Stimulated activated CD4-positive, alpha-beta T cell treated with anti-CD3 and anti-CD28 coated beads, Interleukin-4, amount 100 ng/mL, for 4 hours (primary cell): ENCODE data around the gene SLIT3.

Experiments used
- DNase-seq, 2 experiments: peaks; one replicate each; pipeline ENCODE4 v3.0.0-alpha.2; 2020

Gene SLIT3

DNA sequence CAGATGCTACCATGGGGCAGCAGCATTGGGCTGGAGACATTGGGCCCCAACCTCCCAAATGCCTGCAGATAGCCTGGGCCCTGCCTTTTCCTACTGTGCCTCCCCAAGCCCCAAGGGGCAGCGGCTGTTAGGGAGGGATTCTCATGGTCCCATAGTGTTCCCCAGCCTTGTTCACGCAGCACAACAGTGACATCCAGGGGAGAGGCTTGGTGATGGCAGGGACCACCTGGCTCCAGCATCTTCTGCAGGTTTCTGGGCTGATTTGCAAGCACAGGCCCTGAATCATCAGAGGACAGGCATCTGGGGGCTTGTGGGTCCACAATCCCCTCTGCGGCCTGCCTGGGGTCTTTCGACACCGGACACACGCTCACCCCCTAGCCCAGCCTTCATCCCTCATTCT is 354.6 kb downstream of the SLIT3 start:
- no peak for DNase-seq

DNA sequence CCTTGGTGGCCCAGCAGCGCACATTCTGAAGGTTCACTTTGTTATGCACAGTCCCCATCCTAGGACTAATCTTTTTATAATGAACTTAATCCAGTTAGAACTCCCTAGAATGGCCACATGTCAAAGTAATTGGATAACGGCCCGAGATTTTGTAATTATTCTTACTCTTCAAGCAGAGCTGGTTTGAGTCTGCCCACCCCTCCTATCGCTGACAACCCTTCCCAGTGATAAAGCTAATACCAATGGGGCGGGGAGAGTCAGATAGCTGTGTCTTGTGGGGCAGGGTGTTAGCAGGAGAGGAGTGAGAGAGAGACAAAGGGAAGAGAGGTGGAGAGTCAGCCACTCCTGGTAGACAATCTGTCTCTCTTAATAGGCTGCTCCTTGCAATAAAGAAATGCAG is 356.9 kb downstream of the SLIT3 start:
- no peak for DNase-seq

DNA sequence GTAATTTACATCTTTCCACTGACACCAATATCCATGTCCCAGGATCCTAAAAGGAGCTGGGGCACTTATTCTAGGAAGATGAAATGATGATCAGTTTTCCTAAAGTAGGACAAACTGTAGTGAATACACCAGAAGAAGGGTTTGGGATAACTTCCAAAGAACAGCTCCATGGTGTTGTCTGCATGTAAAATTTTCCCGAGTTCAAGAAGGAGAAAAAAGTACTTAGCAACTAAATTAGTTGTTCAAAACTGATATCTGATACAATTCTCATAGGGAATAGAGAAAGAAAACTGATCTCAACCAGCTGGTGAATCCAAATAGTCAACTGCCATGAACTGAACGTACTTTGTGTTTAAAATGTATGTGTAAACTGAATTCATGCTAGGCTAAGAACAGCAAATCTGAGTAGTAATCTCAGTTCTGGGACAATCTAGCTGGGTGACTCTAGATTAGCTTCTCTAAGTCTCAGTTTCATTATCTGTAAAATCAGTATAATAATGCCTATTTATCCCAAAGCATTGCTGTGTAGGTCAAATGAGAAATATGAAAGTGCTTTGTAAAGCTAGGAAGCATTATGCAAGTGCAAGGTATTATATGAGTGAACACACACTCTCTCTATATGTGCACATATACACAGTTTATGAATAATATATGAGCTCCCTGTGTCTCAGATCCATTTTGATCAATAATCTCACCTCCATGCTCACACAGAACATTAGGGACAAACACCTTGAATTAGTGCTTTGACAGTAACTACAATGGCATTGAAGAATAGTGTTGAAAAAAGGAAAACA is 357.7 kb downstream of the SLIT3 start:
- DNase-seq, result no peak

DNA sequence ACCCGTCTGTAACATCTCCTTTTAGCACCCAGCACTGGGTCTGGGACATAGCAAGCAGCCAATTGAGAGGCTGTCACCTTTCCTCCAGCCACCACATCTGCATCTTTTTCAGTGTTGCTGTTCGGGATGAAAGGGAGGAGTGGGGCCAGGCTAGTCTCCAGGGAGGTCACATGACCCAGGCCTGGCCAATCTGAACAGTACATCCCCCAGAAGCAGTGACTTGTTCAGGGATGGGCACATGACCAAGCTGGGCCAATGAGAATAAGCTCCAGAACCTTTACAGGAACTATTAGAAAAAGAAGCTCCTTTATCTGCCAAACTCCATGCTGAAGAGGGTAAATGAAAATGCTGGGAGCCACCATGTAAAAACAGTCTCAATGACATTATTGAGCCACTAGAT is 359.0 kb downstream of the SLIT3 start:
- DNase-seq, result no peak

DNA sequence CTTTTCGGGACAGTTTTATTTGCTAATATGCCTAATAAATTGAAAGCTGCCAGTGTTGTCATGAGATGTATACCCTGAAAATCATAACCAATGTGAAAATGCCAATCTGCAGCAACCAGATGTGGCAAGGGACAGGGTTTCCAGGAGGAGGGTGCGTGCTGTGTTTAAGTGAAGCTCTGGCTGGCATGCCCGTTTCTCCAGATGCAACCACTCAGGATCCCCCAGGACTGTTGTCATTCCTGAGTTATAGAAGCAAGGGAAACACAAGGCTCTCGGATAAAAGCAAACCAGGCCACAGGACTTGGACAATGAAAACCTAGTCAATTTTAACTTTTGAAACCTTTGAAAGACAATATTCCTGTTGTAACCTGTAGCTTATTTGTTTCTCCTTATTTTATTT is 360.2 kb downstream of the SLIT3 start:
- DNase-seq, result no peak

DNA sequence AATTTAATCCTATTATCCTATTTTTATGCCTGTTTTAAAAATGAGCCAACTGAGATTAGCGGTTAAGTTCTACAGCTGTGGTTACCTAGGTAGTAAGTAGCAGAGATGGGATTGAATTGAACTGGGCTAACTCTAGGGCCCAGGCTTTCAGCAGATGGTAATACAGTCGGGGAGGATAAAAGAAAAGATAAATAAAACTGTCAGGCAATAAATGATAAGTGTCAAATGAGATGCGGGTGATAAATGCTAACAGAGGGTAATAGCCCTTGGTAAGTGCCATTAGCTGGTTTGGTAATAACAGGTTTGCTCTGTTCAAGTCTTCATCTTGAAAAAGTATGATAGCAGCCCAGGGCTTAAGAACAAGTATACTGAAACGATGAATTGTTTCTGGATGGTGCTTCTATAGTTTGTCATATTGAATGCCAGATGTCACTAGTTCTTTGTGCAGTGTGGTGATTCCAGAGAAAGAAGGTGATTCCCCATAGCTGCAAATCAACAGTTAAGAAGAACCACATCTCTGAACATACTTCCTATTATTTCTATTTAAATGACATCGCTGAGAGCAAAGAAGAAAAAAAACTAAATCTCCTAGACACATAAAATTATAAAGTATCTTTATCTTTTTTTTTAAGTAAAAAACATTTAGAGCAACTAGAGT is 360.9 kb downstream of the SLIT3 start:
- DNase-seq, result no peak

DNA sequence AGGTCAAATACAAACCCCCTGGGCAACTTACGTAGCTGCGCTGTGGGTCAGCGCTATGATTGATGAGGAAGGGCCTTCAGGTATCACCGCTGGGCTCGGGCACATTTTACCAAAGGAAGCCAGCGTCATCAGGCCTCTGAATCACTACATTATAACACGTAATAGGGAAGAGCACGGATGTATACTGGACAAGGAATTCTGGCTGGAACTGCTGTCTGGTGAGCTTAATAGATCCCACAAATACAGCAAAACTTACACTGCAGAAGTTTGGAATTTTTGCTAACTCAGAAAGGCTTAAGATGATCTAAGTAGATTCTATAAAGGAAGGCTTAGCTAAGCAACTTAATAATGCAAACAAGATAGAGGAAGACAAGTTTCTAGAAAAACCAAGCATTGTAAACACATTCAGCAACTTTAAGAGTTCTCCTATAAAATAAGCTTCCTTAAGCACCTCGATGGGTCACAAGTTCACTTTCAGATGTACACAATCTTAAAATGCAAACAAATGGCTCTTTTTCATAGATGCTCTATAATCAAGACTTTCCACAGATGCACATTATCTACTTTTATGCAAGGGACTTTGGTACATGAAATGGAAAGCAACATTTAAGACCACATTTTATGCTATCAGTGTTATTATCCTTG is 361.7 kb downstream of the SLIT3 start:
- no peak for DNase-seq

DNA sequence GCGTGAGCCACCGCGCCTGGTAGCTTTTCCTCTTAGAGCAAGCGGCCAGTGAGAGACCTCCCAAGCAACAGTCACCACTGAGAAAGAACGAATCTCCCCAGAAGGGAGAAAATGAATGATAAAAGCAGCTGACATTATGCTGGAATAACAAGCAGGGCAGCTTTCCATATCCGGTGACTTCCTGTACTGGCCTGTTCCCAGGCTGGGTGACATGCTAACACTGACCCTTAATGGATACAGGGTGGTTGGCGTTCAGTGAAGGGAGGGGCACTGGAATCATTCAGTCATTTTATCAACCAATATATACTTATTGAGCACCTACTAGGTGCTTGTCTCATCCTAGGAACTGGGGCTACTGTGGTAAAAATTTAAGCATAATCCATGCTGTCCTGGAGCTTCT is 364.4 kb downstream of the SLIT3 start:
- no peak for DNase-seq

DNA sequence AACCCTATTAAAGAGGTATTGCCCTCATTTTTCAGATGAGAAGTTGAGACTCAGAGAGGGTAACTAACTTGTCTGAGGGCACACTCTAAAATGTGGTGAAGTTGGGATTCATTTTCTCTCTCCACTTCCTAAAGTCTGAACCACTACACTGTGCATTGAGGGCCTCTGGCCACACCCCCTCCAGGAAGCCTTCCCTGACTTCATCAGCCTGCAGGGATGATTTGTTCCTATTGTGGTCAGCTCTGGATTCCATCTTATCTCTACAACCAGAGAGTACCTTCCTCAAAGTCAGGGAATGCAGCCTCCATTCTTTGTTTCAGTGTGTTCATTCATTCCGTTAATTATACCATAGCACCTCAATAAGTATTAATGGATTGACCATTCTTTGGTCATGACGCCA is 365.8 kb downstream of the SLIT3 start:
- no peak for DNase-seq

DNA sequence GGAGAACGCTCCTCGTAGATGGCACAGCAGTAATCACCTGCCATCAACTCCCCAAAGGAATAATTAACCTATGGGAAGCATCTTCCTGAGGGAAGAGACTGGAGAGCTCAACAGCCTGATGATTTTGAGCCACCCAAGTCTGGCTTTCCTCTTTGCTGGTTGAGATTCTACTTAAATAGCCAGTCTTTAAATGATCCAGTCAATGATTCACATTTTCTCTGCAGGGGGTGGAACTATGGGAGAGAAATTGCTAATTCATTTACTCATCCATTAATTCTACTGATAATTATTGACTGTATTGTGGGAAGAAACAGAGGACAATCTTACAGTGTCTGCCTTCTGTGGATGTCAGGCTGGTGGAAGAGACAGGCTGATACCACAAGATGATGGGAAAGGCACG is 366.8 kb downstream of the SLIT3 start:
- no peak for DNase-seq

DNA sequence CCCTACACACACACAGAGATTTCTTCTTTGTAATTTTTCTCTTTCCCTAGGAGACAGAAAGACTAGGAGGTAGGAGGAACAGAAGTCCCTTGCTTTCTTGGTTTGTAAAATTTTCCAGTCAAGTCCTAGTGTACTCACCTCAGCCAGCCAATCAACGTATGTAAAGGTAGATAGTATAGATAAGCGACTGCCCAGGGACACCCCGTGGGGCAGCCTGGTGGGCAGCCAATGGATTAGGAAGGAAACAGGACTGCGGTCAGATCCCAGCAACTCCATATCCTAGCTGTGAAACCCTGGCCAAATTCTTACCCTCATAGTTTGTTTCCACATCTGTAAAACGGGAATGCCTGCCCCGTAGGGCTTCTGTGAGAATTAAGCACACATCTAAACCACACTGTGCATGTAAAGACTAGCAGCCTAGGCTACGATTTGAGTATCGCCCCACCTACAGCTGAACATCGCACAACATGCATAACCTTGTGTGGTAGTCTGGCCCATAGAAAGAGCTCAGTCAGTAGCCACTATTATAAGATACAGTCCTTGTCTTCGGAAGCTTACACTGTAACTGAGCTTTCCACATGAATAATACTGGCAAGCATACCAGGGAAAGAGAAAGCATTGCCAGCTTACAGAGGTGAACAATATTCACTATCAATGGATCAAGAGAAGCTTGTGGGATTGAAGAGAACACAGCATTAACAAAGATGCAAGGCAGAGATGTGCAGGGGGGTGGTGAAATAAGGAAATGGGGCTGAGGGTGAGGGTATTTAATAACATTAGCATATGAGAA is 368.3 kb downstream of the SLIT3 start:
- no peak for DNase-seq

DNA sequence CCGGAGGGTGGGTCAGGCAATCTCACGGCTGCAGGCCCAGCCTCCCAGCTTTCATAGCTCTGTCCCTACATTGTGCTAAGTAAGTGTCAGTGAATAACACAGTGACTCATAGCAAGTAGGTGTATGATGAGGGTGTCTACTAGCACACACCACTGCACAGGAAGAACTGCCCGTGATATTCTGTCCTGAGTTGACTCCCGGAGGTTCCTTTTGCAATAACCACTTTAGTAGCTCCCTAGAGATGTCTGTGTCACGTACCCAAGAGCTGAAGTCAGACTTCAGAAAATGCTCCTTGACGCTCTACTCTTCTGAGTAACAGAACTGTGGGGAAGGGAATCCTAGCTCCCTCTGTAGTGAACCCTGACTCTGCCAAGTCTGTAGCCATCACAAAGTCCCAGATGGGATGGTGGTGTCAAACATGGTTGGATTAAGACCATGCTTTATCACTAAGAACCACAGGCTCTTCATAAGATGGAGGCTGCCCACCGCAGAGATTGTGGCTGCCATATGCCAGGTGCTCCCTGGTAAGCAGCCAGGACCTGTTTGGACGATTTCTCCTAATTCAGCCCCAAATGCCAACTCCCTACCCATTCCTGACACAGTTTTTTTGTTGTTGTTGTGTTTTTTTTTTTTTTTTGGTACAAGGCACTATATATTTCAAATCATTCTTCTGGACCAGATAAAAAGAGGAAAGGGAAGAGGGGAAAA is 369.1 kb downstream of the SLIT3 start:
- DNase-seq, result no peak

DNA sequence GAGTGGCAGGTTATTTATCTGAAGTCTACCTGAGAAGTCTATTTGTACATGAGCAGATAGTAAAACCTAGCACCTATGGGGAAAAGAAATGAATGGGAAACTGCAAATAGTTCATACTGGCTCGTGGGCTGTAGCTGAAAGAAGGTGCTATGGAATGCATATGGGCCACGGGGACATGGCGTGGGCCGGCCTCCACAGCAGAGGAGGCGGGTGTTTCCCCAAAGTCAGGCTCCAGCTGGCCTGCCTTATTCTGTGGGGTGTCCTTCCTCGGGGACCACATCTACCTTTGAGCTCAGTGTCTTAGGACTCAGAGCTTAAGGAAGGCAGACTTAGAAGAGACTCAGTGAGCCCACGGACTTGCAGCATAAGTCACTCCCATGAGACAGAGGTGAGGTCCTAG is 371.3 kb downstream of the SLIT3 start:
- no peak for DNase-seq

DNA sequence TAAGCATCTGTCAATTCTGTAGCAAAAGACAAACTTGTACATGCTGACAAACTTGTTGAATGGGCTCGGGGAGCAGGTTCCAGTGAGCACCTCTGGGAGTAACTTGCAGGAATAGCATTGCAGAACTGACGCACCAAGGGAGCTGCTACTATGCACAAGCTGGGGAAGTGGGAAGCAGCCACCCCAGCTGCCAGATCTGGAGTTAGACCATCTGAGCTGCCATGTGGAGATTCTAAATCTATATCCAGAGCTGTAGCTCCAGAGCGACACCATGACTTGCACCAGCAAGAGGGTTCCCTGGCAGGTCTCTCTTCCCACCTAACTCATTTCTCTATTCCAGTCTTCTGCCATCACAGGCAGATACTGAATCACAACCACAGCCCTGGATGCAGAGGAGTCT is 375.8 kb downstream of the SLIT3 start:
- DNase-seq, result no peak

DNA sequence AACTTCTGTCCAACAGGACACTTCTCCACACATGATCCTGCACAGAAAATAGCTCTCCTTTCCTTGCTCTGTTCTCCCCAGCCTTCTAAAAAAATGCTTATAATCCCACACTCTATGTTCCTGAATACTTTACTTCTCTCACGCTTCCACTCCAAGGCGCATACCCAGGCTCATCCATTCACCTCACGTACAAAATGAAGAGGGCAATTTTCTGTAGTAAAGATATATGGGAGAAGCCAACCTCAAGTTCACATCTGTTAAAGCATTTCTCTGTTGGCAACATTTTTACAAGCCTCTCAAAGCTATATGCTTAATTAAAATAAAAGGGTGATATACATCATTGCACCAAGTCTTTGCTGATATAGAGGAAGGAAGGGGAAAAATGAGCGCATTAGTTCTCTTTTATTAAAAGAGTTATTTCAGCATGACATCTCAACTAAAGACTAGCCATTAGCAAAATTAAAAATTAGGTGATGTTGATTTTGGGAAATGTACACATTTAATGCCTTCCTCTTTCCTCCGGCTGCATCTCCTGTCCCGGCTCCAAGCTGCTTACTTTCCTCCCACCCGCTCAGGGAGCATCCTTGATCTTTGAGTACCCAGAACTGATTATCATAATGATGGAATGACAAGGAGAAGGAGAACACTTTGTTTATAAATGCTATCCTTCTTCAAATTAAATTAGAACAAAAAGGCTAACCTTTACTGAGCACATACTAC is 379.6 kb downstream of the SLIT3 start:
- no peak for DNase-seq

DNA sequence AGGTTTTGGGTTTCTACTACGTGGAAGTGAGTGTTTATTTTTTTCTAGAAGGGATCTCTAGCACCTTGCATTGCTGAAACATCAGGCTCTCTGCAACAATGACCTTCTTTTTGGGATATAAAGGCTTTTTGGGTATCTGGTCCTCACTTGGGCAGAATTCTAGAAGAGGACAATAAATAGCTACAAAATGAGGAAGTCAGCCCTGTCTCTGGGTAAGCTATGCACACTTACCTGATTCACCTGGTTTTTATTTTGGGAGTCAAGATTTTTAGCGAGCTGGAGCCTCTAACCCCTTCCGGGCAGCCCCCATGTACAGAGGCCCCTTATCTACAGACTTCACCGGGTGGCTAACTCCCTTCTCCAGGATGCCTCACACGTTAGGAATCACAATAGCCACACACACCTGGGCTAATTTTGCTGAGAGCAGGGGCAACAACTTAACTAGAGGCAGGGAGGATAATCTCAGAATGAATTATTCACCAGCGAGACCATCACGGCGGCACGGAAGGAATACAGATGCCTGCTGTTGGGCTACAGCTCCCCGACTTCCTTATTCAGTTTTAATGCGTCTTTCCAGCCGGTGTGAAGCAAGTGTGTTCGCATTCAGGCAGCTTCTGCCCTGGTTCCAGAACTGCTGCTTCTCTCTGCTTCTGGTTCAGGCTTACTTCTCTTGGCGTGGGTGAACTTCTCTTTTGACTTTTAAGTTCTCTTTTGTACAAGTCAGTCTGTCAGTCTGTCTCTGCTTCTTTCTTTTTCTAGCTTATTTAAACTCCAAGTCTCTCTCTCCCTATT is 380.7 kb downstream of the SLIT3 start:
- DNase-seq, result no peak

DNA sequence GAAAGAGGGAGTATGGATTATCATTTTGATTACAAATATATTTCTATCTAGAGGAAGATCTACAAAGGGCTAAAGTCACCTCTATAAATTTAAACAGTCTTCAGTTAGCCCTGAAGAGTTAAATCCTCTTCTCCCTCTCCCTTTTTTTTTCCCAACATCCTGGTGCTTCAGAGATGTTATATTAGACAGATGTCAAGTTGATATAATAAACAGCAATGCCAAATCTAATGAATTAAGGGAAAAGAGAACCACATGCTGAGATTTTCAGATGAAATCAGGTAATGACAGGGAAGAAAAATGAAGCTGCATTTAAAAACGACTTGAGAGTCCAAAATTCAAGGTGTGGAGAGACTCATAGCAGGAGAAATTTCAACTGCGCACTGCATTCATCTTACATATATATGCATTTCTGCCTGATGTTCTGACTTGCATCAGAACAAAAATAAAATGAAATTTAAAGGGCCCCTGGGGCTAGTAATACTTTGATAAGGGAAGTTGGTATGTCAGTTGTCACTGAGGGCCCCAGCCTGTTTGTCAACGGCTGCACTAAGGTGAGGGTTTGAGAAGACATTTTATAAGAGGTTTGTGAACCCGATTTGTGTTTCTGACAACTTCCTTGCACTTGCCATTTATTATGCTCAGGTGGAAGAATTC is 382.9 kb downstream of the SLIT3 start:
- DNase-seq, result no peak

DNA sequence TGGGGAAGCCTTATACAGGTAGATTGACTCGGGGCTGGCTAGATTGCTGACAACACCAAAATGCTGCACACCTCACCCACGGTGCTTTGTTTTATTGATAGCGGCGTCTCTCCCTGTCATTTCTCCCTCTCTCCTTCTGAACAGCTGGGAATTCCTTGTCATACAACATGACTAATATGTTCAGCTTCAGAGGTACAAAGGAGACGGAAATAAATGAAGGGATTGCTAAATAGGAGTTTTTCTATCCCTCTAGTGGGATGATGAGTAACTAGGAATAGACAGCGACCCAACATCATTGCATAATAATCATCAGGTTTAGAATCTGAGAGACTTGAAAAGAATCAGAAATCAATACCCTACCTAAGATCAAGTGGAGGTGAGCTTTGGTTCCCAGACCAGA is 384.1 kb downstream of the SLIT3 start:
- no peak for DNase-seq

DNA sequence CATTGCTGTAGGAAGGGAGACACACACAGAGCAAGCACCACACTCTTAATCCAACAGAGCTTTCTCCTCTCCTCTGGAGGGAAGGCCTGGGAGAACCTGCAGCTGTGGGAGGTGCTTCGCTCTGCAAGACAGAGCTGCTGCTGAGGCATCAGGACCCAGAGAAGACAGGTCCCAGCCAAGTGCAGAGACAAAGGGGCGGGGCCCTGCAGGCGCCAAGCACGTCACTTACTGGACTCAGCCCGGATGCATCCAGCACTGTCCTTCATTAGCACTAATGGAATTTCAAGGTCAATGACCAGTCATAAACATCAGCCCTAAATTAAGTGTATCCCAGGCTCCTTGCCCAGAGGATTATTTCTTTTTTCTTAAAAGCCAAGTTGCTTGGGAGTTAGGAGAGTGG is 384.7 kb downstream of the SLIT3 start:
- no peak for DNase-seq

DNA sequence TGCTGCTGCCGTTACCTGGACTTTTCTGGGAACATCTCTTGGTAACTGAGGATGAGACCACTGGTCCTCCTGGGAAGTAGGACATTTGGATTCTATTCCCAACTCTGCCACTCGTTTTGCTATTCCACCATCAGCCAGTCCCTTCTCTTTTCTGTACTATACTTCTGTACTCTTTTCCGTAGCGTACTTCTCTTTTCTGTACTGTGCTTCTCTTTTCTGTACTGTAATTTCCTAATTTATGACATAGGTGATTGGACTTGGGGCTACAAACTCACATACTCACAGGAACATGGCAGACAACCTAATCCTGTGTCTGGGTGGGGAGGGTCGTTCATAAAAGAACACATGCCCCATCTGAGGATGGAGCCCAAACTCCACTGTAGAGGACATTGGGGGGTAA is 386.4 kb downstream of the SLIT3 start:
- no peak for DNase-seq

DNA sequence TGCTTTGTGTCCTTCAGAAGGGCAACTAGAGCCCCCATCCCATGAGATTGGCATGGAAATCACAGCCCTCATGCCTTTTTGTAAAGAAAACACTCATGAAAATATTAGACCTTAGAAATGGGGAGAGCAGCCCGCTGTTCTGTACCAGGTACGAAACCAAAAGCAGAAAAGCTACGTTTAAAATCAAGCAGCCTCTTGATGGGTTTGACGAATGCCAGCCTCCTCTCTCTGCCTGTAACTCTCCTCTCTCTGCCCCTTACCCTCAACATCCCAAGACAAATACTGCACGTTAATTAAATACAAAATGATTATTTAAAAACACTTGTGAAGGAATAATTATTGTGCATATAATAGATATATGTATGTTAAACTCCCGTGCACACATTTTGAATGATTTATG is 390.1 kb downstream of the SLIT3 start:
- no peak for DNase-seq
